Tibial nerve (tissue), 4 donors: ENCODE results near the gene LLGL2. TPM values are rescaled to one million over a fixed set of nuclear protein-coding genes. Genes with fewer than 3 reads are reported as not detected.

ENCODE experiments used
- DNase-seq, 2 donors: peaks; one replicate each; pipeline ENCODE4 v3.0.0-alpha.2; 2019; ENCODE audit warnings: low spot score in 2 of 2
- H3K27ac ChIP-seq, 4 donors: fragments of 200-600 bp; sonication (generic) in 3 of 4; one replicate each; pipeline ENCODE4 v1.5.1; 2017 to 2019; ENCODE audit warnings: mild to moderate bottlenecking in 1 of 4
- H3K27me3 ChIP-seq, 2 donors: fragments of 200-600 bp; sonication (generic) in 1 of 2; one replicate each; pipeline versions ENCODE4 v1.5.1 to v1.6.0; 2017 to 2019
- H3K36me3 ChIP-seq, 3 donors: fragments of 200-600 bp; sonication (generic); one replicate each; pipeline ENCODE4 v1.5.1; 2018 to 2019
- H3K4me1 ChIP-seq, 4 donors: fragments of 200-600 bp; sonication (generic) in 3 of 4; one replicate each; pipeline ENCODE4 v1.5.1; 2017 to 2019
- H3K4me3 ChIP-seq, 4 donors: fragments of 200-600 bp; sonication (generic) in 3 of 4; one replicate each; pipeline ENCODE4 v1.5.1; 2017 to 2019; ENCODE audit warnings: mild to moderate bottlenecking in 1 of 4, moderate library complexity in 1 of 4
- H3K9me3 ChIP-seq, 4 donors: fragments of 200-600 bp; sonication (generic) in 3 of 4; one replicate each; pipeline ENCODE4 v1.5.1; 2017 to 2019
- EP300 ChIP-seq, 2 donors: sonication (generic); formaldehyde crosslinking; IDR thresholded peaks; one replicate each; pipeline ENCODE4 v1.6.1; 2017; ENCODE audit warnings: antibody characterized with exemption in 2 of 2, mild to moderate bottlenecking in 1 of 2
- POLR2A ChIP-seq, 2 donors: fragments of 450-650 bp; IDR thresholded peaks; one replicate each; pipeline ENCODE4 v1.6.1; 2017; ENCODE audit warnings: antibody characterized with exemption in 2 of 2, mild to moderate bottlenecking in 2 of 2, moderate library complexity in 2 of 2
- WGBS, 2 donors: methylation state at CpG; one replicate each; pipeline ENCODE4 v1.1.5; 2018; 5-methylcytosine and 5-hydroxymethylcytosine counted together
- total RNA-seq, 4 donors: library from RNA; depleted of rRNA; stranded (reverse); fragments of >200 nt; gene quantifications; one replicate each; pipeline ENCODE4 v1.1.0, GENCODE V29; 2016
- TF ChIP-seq, protein P1 (sequence below), 5 experiments: fragments of 200-600 bp in 3 of 5; fragments of 450-650 bp in 2 of 5; sonication (generic) in 3 of 5; IDR thresholded peaks; one replicate each; pipeline ENCODE4 v1.5.1; 2016 to 2019; ENCODE audit warnings: antibody characterized with exemption in 5 of 5, mild to moderate bottlenecking in 3 of 5, moderate library complexity in 2 of 5

The LLGL2 gene
- total RNA-seq, 4 donors from 2014 or later = 8.4 to 18.4 (median 8.8) TPM

DNA sequence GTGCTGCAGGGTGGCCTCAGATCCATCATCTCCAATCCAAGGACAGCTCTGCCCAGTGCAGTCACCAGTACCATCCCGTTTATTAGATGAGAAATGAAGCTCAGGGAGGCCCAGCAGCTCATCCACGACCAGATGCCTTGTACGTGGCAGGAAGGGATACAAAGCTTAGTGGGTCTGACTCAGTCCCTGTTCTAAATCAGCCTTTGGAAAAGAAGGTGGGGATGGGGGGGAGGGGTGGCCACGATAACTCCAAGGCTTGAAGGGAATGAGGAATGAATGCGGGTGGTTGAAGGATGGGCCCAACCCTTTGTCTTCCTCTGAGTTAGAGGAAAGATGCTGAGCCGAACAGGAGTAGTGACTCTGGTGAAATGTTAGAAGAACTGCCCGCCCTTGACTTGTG lies 25.8 kb downstream of the LLGL2 start:
- Histone ChIP-seq H3K4me3 (no peak overlapping the region), H3K4me1 (no peaks in the 10 kb centered on the region), H3K36me3 (no peaks in the 10 kb centered on the region), H3K27ac (no peak overlapping the region), H3K9me3 (no peaks in the 10 kb centered on the region), H3K27me3 (no peaks in the 10 kb centered on the region)
- WGBS, 2 donors = 80 to 83% methylated on average over 7 of the region's 7 CpGs
- no peak for DNase-seq
- TF ChIP-seq EP300 (IDR thresholded peaks at IDR 0.05) = no peak
- TF ChIP-seq, protein P1, sequence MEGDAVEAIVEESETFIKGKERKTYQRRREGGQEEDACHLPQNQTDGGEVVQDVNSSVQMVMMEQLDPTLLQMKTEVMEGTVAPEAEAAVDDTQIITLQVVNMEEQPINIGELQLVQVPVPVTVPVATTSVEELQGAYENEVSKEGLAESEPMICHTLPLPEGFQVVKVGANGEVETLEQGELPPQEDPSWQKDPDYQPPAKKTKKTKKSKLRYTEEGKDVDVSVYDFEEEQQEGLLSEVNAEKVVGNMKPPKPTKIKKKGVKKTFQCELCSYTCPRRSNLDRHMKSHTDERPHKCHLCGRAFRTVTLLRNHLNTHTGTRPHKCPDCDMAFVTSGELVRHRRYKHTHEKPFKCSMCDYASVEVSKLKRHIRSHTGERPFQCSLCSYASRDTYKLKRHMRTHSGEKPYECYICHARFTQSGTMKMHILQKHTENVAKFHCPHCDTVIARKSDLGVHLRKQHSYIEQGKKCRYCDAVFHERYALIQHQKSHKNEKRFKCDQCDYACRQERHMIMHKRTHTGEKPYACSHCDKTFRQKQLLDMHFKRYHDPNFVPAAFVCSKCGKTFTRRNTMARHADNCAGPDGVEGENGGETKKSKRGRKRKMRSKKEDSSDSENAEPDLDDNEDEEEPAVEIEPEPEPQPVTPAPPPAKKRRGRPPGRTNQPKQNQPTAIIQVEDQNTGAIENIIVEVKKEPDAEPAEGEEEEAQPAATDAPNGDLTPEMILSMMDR (IDR thresholded peaks at IDR 0.05) = no peak
- TF ChIP-seq POLR2A (IDR thresholded peaks at IDR 0.05) = no peak

- H3K27ac ChIP-seq = no peak overlapping the region
Observed at GRCh38 chr17:75552425-75553294, 27.2 kb downstream of the LLGL2 start.

GRCh38 chr17:75553295-75554110 lies 28.0 kb downstream of the LLGL2 start:
- WGBS, 2 donors = 78 to 85% methylated on average over 8 of the region's 8 CpGs
- Histone ChIP-seq H3K4me3 (no peak overlapping the region), H3K27me3 (no peaks in the 10 kb centered on the region), H3K36me3 (no peaks in the 10 kb centered on the region), H3K9me3 (no peaks in the 10 kb centered on the region), H3K4me1 (peaks cover 0 to 7% (median 0%) of the 10 kb centered on the region in 4 donors), H3K27ac (no peak overlapping the region)
- no peak for DNase-seq
- no peak for TF ChIP-seq EP300 (IDR thresholded peaks at IDR 0.05)
- TF ChIP-seq, protein P1 (IDR thresholded peaks at IDR 0.05) = no peak
- no peak for TF ChIP-seq POLR2A (IDR thresholded peaks at IDR 0.05)

More at GRCh38 chr17:75552425-75553294, 27.2 kb downstream of the LLGL2 start:
- no peak for DNase-seq
- Histone ChIP-seq H3K4me1 (peaks cover 0 to 7% (median 0%) of the 10 kb centered on the region in 4 donors), H3K4me3 (no peak overlapping the region), H3K27me3 (no peaks in the 10 kb centered on the region), H3K9me3 (no peaks in the 10 kb centered on the region), H3K36me3 (no peaks in the 10 kb centered on the region)
- TF ChIP-seq EP300 (IDR thresholded peaks at IDR 0.05) = no peak
- no peak for TF ChIP-seq POLR2A (IDR thresholded peaks at IDR 0.05)
- TF ChIP-seq, protein P1 (IDR thresholded peaks at IDR 0.05) = no peak
- 75 to 79% methylated on average over 12 to 14 of the region's 14 CpGs for WGBS, 2 donors

DNA sequence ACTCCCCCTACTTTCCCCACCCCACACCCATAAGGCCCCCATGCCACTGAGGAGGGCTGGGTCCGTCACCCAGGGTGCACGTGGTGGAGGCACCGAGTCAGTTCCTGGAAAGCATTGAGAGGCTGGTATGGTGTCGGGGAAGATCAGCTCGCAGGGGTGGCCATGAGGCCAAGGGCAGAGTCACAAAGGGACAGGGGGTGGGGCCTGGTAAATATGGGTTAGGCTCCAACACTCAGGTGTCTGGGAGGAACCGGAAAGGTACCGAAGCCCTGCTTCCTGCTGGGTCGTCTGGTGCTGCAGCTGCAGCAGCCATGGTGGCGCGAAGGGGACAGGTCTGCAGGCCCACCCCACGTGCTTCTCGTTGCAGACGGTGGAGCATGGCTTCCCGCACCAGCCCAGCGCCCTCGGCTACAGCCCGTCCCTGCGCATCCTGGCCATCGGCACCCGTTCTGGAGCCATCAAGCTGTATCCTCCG lies 30.2 kb downstream of the LLGL2 start:
- no peaks in the 10 kb centered on the region for H3K9me3 ChIP-seq
- 88 to 91% methylated on average over 21 of the region's 21 CpGs for WGBS, 2 donors
- no peak for TF ChIP-seq EP300 (IDR thresholded peaks at IDR 0.05)
- TF ChIP-seq, protein P1 (IDR thresholded peaks at IDR 0.05) = no peak
- TF ChIP-seq POLR2A (IDR thresholded peaks at IDR 0.05) = no peak
- H3K4me1 ChIP-seq = peaks cover 0 to 7% (median 0%) of the 10 kb centered on the region in 4 donors
- no peak overlapping the region for H3K4me3 ChIP-seq
- no peaks in the 10 kb centered on the region for H3K27me3 ChIP-seq
- no peak for DNase-seq
- H3K27ac ChIP-seq = no peak overlapping the region
- H3K36me3 ChIP-seq = no peaks in the 10 kb centered on the region
